SK-N-SH (cell line): ENCODE results near the gene YY2. TPM values are rescaled to one million over a fixed set of nuclear protein-coding genes. Genes with fewer than 3 reads are reported as not detected.

Experiments used
- CTCF ChIA-PET: fragments of 300-600, 350-600 bp; formaldehyde crosslinking; extraction: SDS; loops from one replicate; lab custom pipeline; 2021; lab: Yijun Ruan, JAX
- POLR2A ChIA-PET: fragments of 350-600 bp; sonication (Branson Sonifier 250); formaldehyde crosslinking; extraction: SDS; loops from one replicate; lab custom pipeline; 2020; ENCODE audit warnings: antibody characterized with exemption, inconsistent platforms; lab: Yijun Ruan, JAX
- DNase-seq: peaks from one replicate; pipeline ENCODE4 v3.0.0; 2012
- H2AFZ ChIP-seq: fragments of 200-600 bp; sonication (generic); 2 replicates; pipeline ENCODE4 v1.8.1; 2016; ENCODE audit warnings: antibody characterized with exemption, mild to moderate bottlenecking, low read depth
- H3F3A ChIP-seq: fragments of 200-600 bp; sonication (generic); replicated peaks from 2 replicates; pipeline ENCODE3; 2016; ENCODE audit warnings: antibody characterized with exemption, mild to moderate bottlenecking; ENCODE audit not compliant: insufficient read depth
- H3K27ac ChIP-seq, 2 experiments: fragments of 200-500 bp in 1 of 2; fragments of 200-600 bp in 1 of 2; sonication (Bioruptor generic) in 1 of 2; sonication (generic), shearing (Covaris generic) in 1 of 2; 2 replicates each; pipeline versions ENCODE4 v1.5.1 to v1.6.1; 2014 to 2016; ENCODE audit warnings: low read depth in 2 of 2, inconsistent platforms in 1 of 2, low read length in 1 of 2, mild to moderate bottlenecking in 1 of 2, mixed read lengths in 1 of 2
- H3K27me3 ChIP-seq: fragments of 200-600 bp; sonication (generic), shearing (Covaris generic); 2 replicates; pipeline ENCODE4 v1.6.1; 2016; ENCODE audit warnings: mixed run types; ENCODE audit not compliant: insufficient read depth
- H3K36me3 ChIP-seq, 2 experiments: fragments of 200-500 bp in 1 of 2; fragments of 200-600 bp in 1 of 2; sonication (Bioruptor generic) in 1 of 2; sonication (generic) in 1 of 2; replicated peaks in 1 of 2; 2 replicates each; pipeline versions ENCODE3 to v1.5.1; 2014 to 2016; ENCODE audit warnings: low read length in 1 of 2, mild to moderate bottlenecking in 1 of 2; ENCODE audit not compliant: insufficient read depth in 2 of 2, control insufficient read depth in 1 of 2
- H3K4me1 ChIP-seq, 2 experiments: fragments of 200-500 bp in 1 of 2; fragments of 200-600 bp in 1 of 2; sonication (Bioruptor generic) in 1 of 2; sonication (generic), shearing (Covaris generic) in 1 of 2; 2 replicates each; pipeline versions ENCODE4 v1.5.1 to v1.6.1; 2014 to 2016; ENCODE audit warnings: low read depth in 1 of 2, low read length in 1 of 2, mixed run types in 1 of 2; ENCODE audit not compliant: insufficient read depth in 2 of 2, control insufficient read depth in 1 of 2
- H3K4me2 ChIP-seq: fragments of 200-600 bp; sonication (generic), shearing (Covaris generic); 2 replicates; pipeline ENCODE4 v1.6.1; 2017; ENCODE audit warnings: mixed run types
- H3K4me3 ChIP-seq, 2 experiments: fragments of 200-500 bp in 1 of 2; fragments of 200-600 bp in 1 of 2; sonication (Bioruptor generic) in 1 of 2; sonication (generic), shearing (Covaris generic) in 1 of 2; 2 replicates each; pipeline versions ENCODE4 v1.5.1 to v1.8.1; 2014 to 2016; ENCODE audit warnings: low read depth in 2 of 2, inconsistent platforms in 1 of 2, low read length in 1 of 2, mild to moderate bottlenecking in 1 of 2, mixed read lengths in 1 of 2, moderate library complexity in 1 of 2
- H3K79me2 ChIP-seq: fragments of 200-600 bp; sonication (generic); 2 replicates; pipeline ENCODE4 v1.8.1; 2017; ENCODE audit warnings: mild to moderate bottlenecking; ENCODE audit not compliant: insufficient read depth
- H3K9ac ChIP-seq: fragments of 200-600 bp; sonication (generic); 2 replicates; pipeline ENCODE4 v1.6.1; 2017; ENCODE audit warnings: mixed run types
- H3K9me2 ChIP-seq: fragments of 200-600 bp; sonication (generic); 2 replicates; pipeline ENCODE4 v1.6.1; 2017; ENCODE audit warnings: mixed run types
- H3K9me3 ChIP-seq: fragments of 200-600 bp; sonication (generic); 2 replicates; pipeline ENCODE4 v1.6.1; 2017; ENCODE audit warnings: mixed run types, mild to moderate bottlenecking, moderate library complexity
- H4K20me1 ChIP-seq: fragments of 200-600 bp; sonication (generic); 2 replicates; pipeline ENCODE4 v1.6.1; 2017; ENCODE audit warnings: mild to moderate bottlenecking, mixed run types; ENCODE audit not compliant: insufficient read depth
- CHD2 ChIP-seq: fragments of 150-350 bp; IDR thresholded peaks from 2 replicates; pipeline ENCODE4 v1.6.1; 2018; ENCODE audit warnings: low read length; ENCODE audit not compliant: partially characterized antibody
- FOXM1 ChIP-seq: IDR thresholded peaks from 2 replicates; pipeline ENCODE4 v1.4.0; 2012; ENCODE audit warnings: low read depth, mild to moderate bottlenecking
- GABPA ChIP-seq: IDR thresholded peaks from 2 replicates; pipeline ENCODE4 v1.4.0; 2012; ENCODE audit warnings: low read depth, mild to moderate bottlenecking
- GATA2 ChIP-seq: sonication (generic); formaldehyde crosslinking; IDR thresholded peaks from 2 replicates; pipeline ENCODE4 v1.5.0; 2020; ENCODE audit warnings: mild to moderate bottlenecking, missing genetic modification reagents
- JUND ChIP-seq: IDR thresholded peaks from 2 replicates; pipeline ENCODE4 v1.4.0; 2012
- MAX ChIP-seq: IDR thresholded peaks from 2 replicates; pipeline ENCODE4 v1.4.0; 2012; ENCODE audit warnings: low read depth
- MEF2A ChIP-seq: IDR thresholded peaks from 2 replicates; pipeline ENCODE4 v1.4.0; 2012; ENCODE audit warnings: low read depth, borderline replicate concordance
- MXI1 ChIP-seq: IDR thresholded peaks from 2 replicates; pipeline ENCODE4 v1.6.1; 2012; ENCODE audit warnings: mild to moderate bottlenecking, low read depth, low read length, improper control_type of control experiment
- PBX3 ChIP-seq: IDR thresholded peaks from 2 replicates; pipeline ENCODE4; 2012
- POLR2AphosphoS5 ChIP-seq: IDR thresholded peaks from 2 replicates; pipeline ENCODE4 v1.6.1; 2012; ENCODE audit warnings: low read depth, low read length
- RAD21 ChIP-seq: IDR thresholded peaks from 2 replicates; pipeline ENCODE4 v1.6.1; 2012; ENCODE audit warnings: mild to moderate bottlenecking, low read length
- RXRA ChIP-seq: IDR thresholded peaks from 2 replicates; pipeline ENCODE4 v1.4.0; 2012; ENCODE audit warnings: low read depth, mild to moderate bottlenecking, borderline replicate concordance
- USF2 ChIP-seq: fragments of 150-350 bp; IDR thresholded peaks from 2 replicates; pipeline ENCODE4 v1.6.1; 2017; ENCODE audit warnings: antibody characterized with exemption, low read length, low read depth, borderline replicate concordance
- YY1 ChIP-seq: IDR thresholded peaks from 2 replicates; pipeline ENCODE4 v1.4.0; 2012; ENCODE audit warnings: low read depth, mild to moderate bottlenecking
- whole genome bisulfite sequencing: methylation state at CpG from one replicate; pipeline ENCODE4 v1.1.6; 2017; ENCODE audit warnings: low lambda C conversion rate; 5-methylcytosine and 5-hydroxymethylcytosine counted together
- polyA plus RNA-seq, 3 experiments: library from polyadenylated mRNA; depleted of rRNA; stranded (reverse); fragments of >200 nt; gene quantifications; 2 replicates each; pipeline ENCODE4 v1.2.3, GENCODE V29; 2012
- TF ChIP-seq, protein P1 (sequence below): IDR thresholded peaks from 2 replicates; pipeline ENCODE4 v1.4.0; 2012; ENCODE audit warnings: low read depth, borderline replicate concordance

Gene YY2
- polyA plus RNA-seq, 1 of the 3 experiments (the other 2 are of a cell fraction), result 2.3 TPM

GRCh38 chrX:21811832-21812231, 44.0 kb upstream of the YY2 start:
- Histone ChIP-seq H2AFZ (no peak overlapping the region), H3K36me3 (no peaks in the 10 kb centered on the region), H3K27ac (no peak overlapping the region), H3K4me2 (no peak overlapping the region), H3K9ac (no peak overlapping the region), H3K9me3 (no peaks in the 10 kb centered on the region), H3F3A (no peaks in the 10 kb centered on the region), H3K4me3 (no peak overlapping the region), H4K20me1 (no peaks in the 10 kb centered on the region), H3K27me3 (peaks cover 22% of the 10 kb centered on the region; the same call in 1 of the 2 replicates), H3K79me2 (no peaks in the 10 kb centered on the region), H3K9me2 (no peaks in the 10 kb centered on the region), H3K4me1 (no peaks in the 10 kb centered on the region)
- TF ChIP-seq JUND, result no peak
- no peak for DNase-seq
- WGBS, result 0% methylated on average over 1 of the region's 1 CpG
- ChIA-PET POLR2A (no interaction called here), CTCF (interaction anchor here (0.7 kb wide), 1 partner anchor 17 kb away, joined by 3 read pairs; no protein-coding TSS in a partner anchor)

DNA sequence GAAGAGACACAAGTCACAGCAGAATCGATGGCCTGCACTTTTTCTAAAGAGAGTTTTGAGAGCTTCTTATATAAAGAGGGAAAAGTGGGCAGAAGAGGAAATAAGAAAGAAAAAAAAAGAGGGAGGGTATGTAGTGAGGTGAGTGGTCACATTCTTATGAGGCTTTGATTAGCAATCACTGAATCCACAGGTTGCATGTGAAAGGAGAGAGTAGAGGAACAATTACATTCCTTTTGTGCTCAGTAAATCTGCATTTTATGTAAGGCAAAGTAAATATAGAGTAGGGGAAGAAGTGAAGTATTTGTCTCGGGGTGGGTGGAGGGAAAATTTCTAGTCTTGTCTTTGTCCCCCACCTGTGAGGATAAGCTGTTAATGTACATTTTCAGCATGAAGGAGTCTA, 43.2 kb upstream of the YY2 start:
- 7% methylated on average over 2 of the region's 2 CpGs for WGBS
- POLR2A ChIA-PET, result no interaction called here
- CTCF ChIA-PET, result interaction anchor here (0.7 kb wide), 1 partner anchor 16 kb away, joined by 3 read pairs; no protein-coding TSS in a partner anchor

More for the DNA sequence above, 43.2 kb upstream of the YY2 start:
- Histone ChIP-seq H4K20me1 (no peaks in the 10 kb centered on the region), H3K27me3 (peaks cover 23% of the 10 kb centered on the region; the same call in 1 of the 2 replicates), H3K9me2 (no peaks in the 10 kb centered on the region), H2AFZ (no peak overlapping the region), H3K27ac (no peak overlapping the region), H3K4me2 (no peak overlapping the region), H3K79me2 (no peaks in the 10 kb centered on the region), H3K36me3 (no peaks in the 10 kb centered on the region), H3F3A (no peaks in the 10 kb centered on the region), H3K9ac (no peak overlapping the region), H3K4me1 (no peaks in the 10 kb centered on the region), H3K4me3 (no peak overlapping the region), H3K9me3 (no peaks in the 10 kb centered on the region)
- no peak for DNase-seq
- TF ChIP-seq CHD2 (no peak), RXRA (no peak), MXI1 (no peak), RAD21 (no peak), GATA2 (no peak), PBX3 (no peak), MEF2A (no peak), YY1 (no peak), MAX (no peak), POLR2AphosphoS5 (no peak), USF2 (no peak), FOXM1 (no peak), GABPA (no peak)
- TF ChIP-seq, protein P1, sequence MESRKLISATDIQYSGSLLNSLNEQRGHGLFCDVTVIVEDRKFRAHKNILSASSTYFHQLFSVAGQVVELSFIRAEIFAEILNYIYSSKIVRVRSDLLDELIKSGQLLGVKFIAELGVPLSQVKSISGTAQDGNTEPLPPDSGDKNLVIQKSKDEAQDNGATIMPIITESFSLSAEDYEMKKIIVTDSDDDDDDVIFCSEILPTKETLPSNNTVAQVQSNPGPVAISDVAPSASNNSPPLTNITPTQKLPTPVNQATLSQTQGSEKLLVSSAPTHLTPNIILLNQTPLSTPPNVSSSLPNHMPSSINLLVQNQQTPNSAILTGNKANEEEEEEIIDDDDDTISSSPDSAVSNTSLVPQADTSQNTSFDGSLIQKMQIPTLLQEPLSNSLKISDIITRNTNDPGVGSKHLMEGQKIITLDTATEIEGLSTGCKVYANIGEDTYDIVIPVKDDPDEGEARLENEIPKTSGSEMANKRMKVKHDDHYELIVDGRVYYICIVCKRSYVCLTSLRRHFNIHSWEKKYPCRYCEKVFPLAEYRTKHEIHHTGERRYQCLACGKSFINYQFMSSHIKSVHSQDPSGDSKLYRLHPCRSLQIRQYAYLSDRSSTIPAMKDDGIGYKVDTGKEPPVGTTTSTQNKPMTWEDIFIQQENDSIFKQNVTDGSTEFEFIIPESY, result no peak
